ENCODE data around the gene EFL1. TPM values are rescaled to one million over a fixed set of nuclear protein-coding genes. Genes with fewer than 3 reads are reported as not detected.
"Not testable (repeated sequence)": the region's sequence is repeated elsewhere in the genome, so short reads cannot be mapped to it uniquely, and the experiment has no call there.

The EFL1 gene
- total RNA-seq, 1 experiment from 2014 or later: 27.5 TPM

GRCh38 chr15:82300883-82301282 lies 38.3 kb upstream of the EFL1 start (continued):
- TF ChIP-seq ZNF532 (CRISPR knock-in tag; IDR thresholded peaks at IDR 0.05; ENCODE audit: borderline replicate concordance): no peak
- no peak for TF ChIP-seq ATF1 (CRISPR knock-in tag; IDR thresholded peaks at IDR 0.05)
- TF ChIP-seq ZNF425 (CRISPR knock-in tag; conservative IDR thresholded peaks at IDR 0.05): no peak
- no peak for TF ChIP-seq TCF7 (CRISPR knock-in tag; IDR thresholded peaks at IDR 0.05; ENCODE audit: low read depth)
- no peak for TF ChIP-seq ZNF219 (CRISPR knock-in tag; IDR thresholded peaks at IDR 0.05; ENCODE audit: borderline replicate concordance)

GRCh38 chr15:82300326-82300725 lies 37.8 kb upstream of the EFL1 start:
- H3K27me3 Mint-ChIP-seq (ENCODE audit: low read depth); H3K9me3 Mint-ChIP-seq; H3K36me3 Mint-ChIP-seq; H3K4me3 Mint-ChIP-seq; CTCF ChIA-PET; ATAC-seq; H3K27ac Mint-ChIP-seq; H3K4me1 Mint-ChIP-seq; DNase-seq (ENCODE audit: low spot score); POLR2A ChIA-PET: not testable (repeated sequence)

- H3K27me3 Mint-ChIP-seq (ENCODE audit: low read depth); H3K36me3 Mint-ChIP-seq; ATAC-seq; CTCF ChIA-PET; H3K4me1 Mint-ChIP-seq; DNase-seq (ENCODE audit: low spot score); H3K4me3 Mint-ChIP-seq; H3K27ac Mint-ChIP-seq; H3K9me3 Mint-ChIP-seq: not testable (repeated sequence)
- POLR2A ChIA-PET: interaction anchor here (0.6 kb wide), 1 partner anchor 72 kb away, joined by 3 read pairs; no protein-coding TSS in a partner anchor
Measured at GRCh38 chr15:82299511-82299914, 37.0 kb upstream of the EFL1 start.

- DNase-seq (ENCODE audit: low spot score): no peak
- H3K9me3 Mint-ChIP-seq: no peaks in the 10 kb centered on the region
- CTCF ChIA-PET: no interaction called here
- H3K4me3 Mint-ChIP-seq: no peak overlapping the region
- no peaks in the 10 kb centered on the region for H3K36me3 Mint-ChIP-seq
- peaks cover 6% of the 10 kb centered on the region for H3K4me1 Mint-ChIP-seq
- ATAC-seq: no peak
- POLR2A ChIA-PET: no interaction called here
- no peaks in the 10 kb centered on the region for H3K27me3 Mint-ChIP-seq (ENCODE audit: low read depth)
- TF ChIP-seq SMAD4 (CRISPR knock-in tag; IDR thresholded peaks at IDR 0.05) (no peak), SOX15 (CRISPR knock-in tag; IDR thresholded peaks at IDR 0.05) (no peak), ETV6 (CRISPR knock-in tag; IDR thresholded peaks at IDR 0.05) (no peak), ZNF263 (CRISPR knock-in tag; IDR thresholded peaks at IDR 0.05; ENCODE audit: low read depth) (no peak), CBFB (CRISPR knock-in tag; IDR thresholded peaks at IDR 0.05; ENCODE audit: low read depth) (no peak), GTF2I (CRISPR knock-in tag; conservative IDR thresholded peaks at IDR 0.05) (no peak), SP1 (CRISPR knock-in tag; conservative IDR thresholded peaks at IDR 0.05) (no peak), HMGXB4 (CRISPR knock-in tag; IDR thresholded peaks at IDR 0.05) (no peak), TCF7 (CRISPR knock-in tag; IDR thresholded peaks at IDR 0.05; ENCODE audit: low read depth) (no peak), NFYB (CRISPR knock-in tag; conservative IDR thresholded peaks at IDR 0.05; ENCODE audit: low read depth) (no peak), ZBTB21 (CRISPR knock-in tag; IDR thresholded peaks at IDR 0.05; ENCODE audit: borderline replicate concordance) (no peak), ZNF425 (CRISPR knock-in tag; conservative IDR thresholded peaks at IDR 0.05) (no peak), ZNF219 (CRISPR knock-in tag; IDR thresholded peaks at IDR 0.05; ENCODE audit: borderline replicate concordance) (no peak)
- no peak overlapping the region for H3K27ac Mint-ChIP-seq
Measured at GRCh38 chr15:82298520-82298919, 36.0 kb upstream of the EFL1 start.

All from WTC11 (cell line).